Astrocyte (in vitro differentiated cells and primary cell): Measurements from ENCODE around the gene CTSL. TPM values are rescaled to one million over a fixed set of nuclear protein-coding genes. Genes with fewer than 3 reads are reported as not detected.

Source experiments
- DNase-seq: peaks from one replicate; pipeline ENCODE4 v3.0.0-alpha.2; 2010; ENCODE audit warnings: low read depth
- FAIRE-seq: peaks from 2 replicates; lab custom pipeline; 2011; peaks lifted over from hg19 to GRCh38; lab: Jason Lieb, UNC
- H2AFZ ChIP-seq: 2 replicates; pipeline ENCODE4 v1.6.0; 2012; ENCODE audit warnings: low read depth, low read length, inconsistent platforms
- H3K27ac ChIP-seq: 2 replicates; pipeline ENCODE4 v1.5.1; 2011; ENCODE audit warnings: low read depth, low read length, inconsistent platforms
- H3K27me3 ChIP-seq: 2 replicates; pipeline ENCODE4 v1.6.0; 2011; ENCODE audit warnings: low read length, inconsistent platforms; ENCODE audit not compliant: insufficient read depth
- H3K36me3 ChIP-seq: 2 replicates; pipeline ENCODE4 v1.5.1; 2011; ENCODE audit warnings: low read length, inconsistent platforms; ENCODE audit not compliant: insufficient read depth
- H3K4me1 ChIP-seq: 2 replicates; pipeline ENCODE4 v1.5.1; 2011; ENCODE audit warnings: low read length, inconsistent platforms; ENCODE audit not compliant: insufficient read depth
- H3K4me2 ChIP-seq: 2 replicates; pipeline ENCODE4 v1.6.0; 2012; ENCODE audit warnings: low read length, inconsistent platforms
- H3K4me3 ChIP-seq: 2 replicates; pipeline ENCODE4 v1.5.1; 2011; ENCODE audit warnings: low read depth, mild to moderate bottlenecking, low read length, inconsistent platforms; ENCODE audit not compliant: insufficient read depth
- H3K79me2 ChIP-seq: 2 replicates; pipeline ENCODE4 v1.6.0; 2012; ENCODE audit warnings: mild to moderate bottlenecking, low read length, inconsistent platforms; ENCODE audit not compliant: insufficient read depth
- H3K9ac ChIP-seq: 2 replicates; pipeline ENCODE4 v1.6.0; 2012; ENCODE audit warnings: mild to moderate bottlenecking, low read length, inconsistent platforms
- H3K9me3 ChIP-seq: 2 replicates; pipeline ENCODE4 v1.5.1; 2012; ENCODE audit warnings: low read depth, mild to moderate bottlenecking, low read length, inconsistent platforms; ENCODE audit not compliant: insufficient read depth
- H4K20me1 ChIP-seq: 2 replicates; pipeline ENCODE4 v1.6.0; 2012; ENCODE audit warnings: low read length, inconsistent platforms; ENCODE audit not compliant: insufficient read depth
- H3K27ac Mint-ChIP-seq: one replicate; pipeline ENCODE4 v1.8.0; 2021; ENCODE audit warnings: mild to moderate bottlenecking, mixed read lengths; ENCODE audit not compliant: unreplicated experiment
- H3K27me3 Mint-ChIP-seq: one replicate; pipeline ENCODE4 v1.8.0; 2021; ENCODE audit warnings: low read depth, mixed read lengths; ENCODE audit not compliant: unreplicated experiment
- H3K36me3 Mint-ChIP-seq: one replicate; pipeline ENCODE4 v1.8.0; 2021; ENCODE audit warnings: low read depth, mixed read lengths; ENCODE audit not compliant: unreplicated experiment
- H3K4me1 Mint-ChIP-seq: one replicate; pipeline ENCODE4 v1.8.0; 2021; ENCODE audit warnings: low read depth, mixed read lengths; ENCODE audit not compliant: unreplicated experiment
- H3K4me3 Mint-ChIP-seq: one replicate; pipeline ENCODE4 v1.8.0; 2021; ENCODE audit warnings: mild to moderate bottlenecking, moderate library complexity, mixed read lengths; ENCODE audit not compliant: unreplicated experiment
- H3K9me3 Mint-ChIP-seq: one replicate; pipeline ENCODE4 v1.8.0; 2021; ENCODE audit warnings: mild to moderate bottlenecking, mixed read lengths; ENCODE audit not compliant: unreplicated experiment
- EZH2 ChIP-seq: IDR thresholded peaks from 2 replicates; pipeline ENCODE4 v1.6.1; 2012; ENCODE audit warnings: mild to moderate bottlenecking, low read length, inconsistent platforms; ENCODE audit not compliant: insufficient read depth
- total RNA-seq: library from RNA; stranded (reverse); gene quantifications from 2 replicates; pipeline ENCODE4 v1.2.1, GENCODE V29; 2021
- TF ChIP-seq, protein P1 (sequence below): IDR thresholded peaks from 2 replicates; pipeline ENCODE4 v1.5.1; 2011; ENCODE audit warnings: low read depth, mild to moderate bottlenecking, inconsistent platforms, low read length, moderate library complexity; ENCODE audit not compliant: insufficient read depth

CTSL gene
- total RNA-seq, 1 donor from 2014 or later, result 94.9 TPM

DNA sequence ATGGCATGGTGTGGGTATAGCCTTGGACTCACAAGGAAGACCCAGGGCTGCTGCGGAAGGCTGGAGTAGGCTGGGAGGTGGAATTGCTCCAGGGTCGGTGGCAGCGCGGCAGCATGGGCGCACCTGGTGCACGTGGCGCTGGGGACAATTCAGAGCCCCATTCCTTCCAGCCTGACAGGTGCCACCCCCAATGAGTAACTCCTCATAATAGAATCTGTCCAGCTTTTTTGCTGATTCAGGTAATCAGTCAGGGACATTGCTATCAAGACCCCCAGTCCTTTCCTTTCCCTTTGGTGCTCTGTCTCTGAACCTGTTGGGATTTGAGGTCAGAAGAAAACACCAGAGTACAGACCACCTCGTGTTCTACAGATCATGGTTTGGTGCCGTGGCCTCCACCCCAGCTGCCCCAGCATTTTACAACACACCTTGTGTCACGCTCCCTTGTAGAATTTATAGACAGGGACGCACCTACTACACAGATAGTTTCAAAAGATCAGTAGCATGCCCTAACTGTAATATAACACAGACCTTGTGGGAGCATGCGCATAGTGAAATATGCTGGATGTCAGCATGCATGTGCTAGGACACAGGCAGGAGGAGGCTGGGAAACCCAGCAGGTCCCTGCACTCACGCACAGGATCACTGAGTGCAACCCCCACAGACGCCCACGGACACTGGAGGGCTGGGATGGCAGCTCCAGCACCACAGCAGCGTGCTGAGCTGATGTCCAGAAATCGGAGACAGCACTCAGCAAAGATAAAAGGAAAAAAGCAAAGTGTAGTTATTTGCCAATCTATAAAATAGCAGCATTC, 47.9 kb upstream of the CTSL start:
- H3K79me2 ChIP-seq, result no peaks in the 10 kb centered on the region
- no peaks in the 10 kb centered on the region for H3K9me3 ChIP-seq
- peaks cover 13% of the 10 kb centered on the region for H3K36me3 Mint-ChIP-seq
- no peak overlapping the region for H3K9ac ChIP-seq
- H3K4me3 Mint-ChIP-seq, result no peak overlapping the region
- no peak overlapping the region for H3K4me2 ChIP-seq
- H3K4me1 ChIP-seq, result no peaks in the 10 kb centered on the region
- H3K4me1 Mint-ChIP-seq, result peaks cover 18% of the 10 kb centered on the region
- no peak overlapping the region for H3K4me3 ChIP-seq
- no peak overlapping the region for H3K27ac ChIP-seq
- no peaks in the 10 kb centered on the region for H3K36me3 ChIP-seq
- H3K27me3 Mint-ChIP-seq, result no peaks in the 10 kb centered on the region
- TF ChIP-seq, protein P1, sequence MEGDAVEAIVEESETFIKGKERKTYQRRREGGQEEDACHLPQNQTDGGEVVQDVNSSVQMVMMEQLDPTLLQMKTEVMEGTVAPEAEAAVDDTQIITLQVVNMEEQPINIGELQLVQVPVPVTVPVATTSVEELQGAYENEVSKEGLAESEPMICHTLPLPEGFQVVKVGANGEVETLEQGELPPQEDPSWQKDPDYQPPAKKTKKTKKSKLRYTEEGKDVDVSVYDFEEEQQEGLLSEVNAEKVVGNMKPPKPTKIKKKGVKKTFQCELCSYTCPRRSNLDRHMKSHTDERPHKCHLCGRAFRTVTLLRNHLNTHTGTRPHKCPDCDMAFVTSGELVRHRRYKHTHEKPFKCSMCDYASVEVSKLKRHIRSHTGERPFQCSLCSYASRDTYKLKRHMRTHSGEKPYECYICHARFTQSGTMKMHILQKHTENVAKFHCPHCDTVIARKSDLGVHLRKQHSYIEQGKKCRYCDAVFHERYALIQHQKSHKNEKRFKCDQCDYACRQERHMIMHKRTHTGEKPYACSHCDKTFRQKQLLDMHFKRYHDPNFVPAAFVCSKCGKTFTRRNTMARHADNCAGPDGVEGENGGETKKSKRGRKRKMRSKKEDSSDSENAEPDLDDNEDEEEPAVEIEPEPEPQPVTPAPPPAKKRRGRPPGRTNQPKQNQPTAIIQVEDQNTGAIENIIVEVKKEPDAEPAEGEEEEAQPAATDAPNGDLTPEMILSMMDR, result no peak
- no peak for TF ChIP-seq EZH2
- FAIRE-seq, result no peak
- H3K9me3 Mint-ChIP-seq, result no peaks in the 10 kb centered on the region
- H3K27ac Mint-ChIP-seq, result no peak overlapping the region
- H3K27me3 ChIP-seq, result no peaks in the 10 kb centered on the region
- no peak for DNase-seq
- H4K20me1 ChIP-seq, result no peaks in the 10 kb centered on the region
- no peak overlapping the region for H2AFZ ChIP-seq

DNA sequence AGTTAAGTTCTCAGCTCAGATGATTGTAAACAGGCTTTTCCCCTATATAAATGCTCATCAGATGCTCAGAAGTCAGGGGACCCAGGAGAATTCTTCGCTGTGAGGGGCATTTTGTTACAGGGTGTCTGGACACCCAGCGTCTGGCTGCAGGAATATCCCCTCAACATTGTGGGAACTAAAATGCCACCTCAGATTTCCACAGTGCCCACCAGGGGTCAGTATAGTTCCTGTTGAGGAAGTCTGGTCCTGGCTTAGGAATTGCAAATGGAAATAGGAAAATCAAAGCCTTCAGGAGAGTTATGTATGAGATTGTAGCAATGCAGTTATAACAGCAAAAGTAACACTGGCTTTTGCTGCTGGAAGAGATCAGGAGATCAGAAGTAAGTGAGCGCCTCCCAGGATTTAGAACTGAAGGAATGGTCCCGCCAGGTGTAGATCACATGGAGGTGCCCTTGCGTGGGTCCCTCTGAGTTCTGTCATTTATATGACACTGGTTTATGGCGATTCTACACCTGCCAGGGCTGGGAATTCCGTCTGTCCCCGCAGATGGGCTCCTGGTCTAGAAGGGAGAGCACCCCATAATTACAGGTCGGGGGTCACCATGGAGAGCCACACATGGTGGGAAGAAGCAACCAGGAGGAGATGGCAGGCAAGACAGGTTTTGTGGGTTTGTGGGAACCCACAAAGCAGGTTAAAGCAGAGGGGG, 47.1 kb upstream of the CTSL start:
- no peaks in the 10 kb centered on the region for H3K27me3 ChIP-seq
- H3K4me2 ChIP-seq, result no peak overlapping the region
- H3K4me3 ChIP-seq, result no peak overlapping the region
- FAIRE-seq, result peak; percentile 80
- no peaks in the 10 kb centered on the region for H3K79me2 ChIP-seq
- no peak overlapping the region for H2AFZ ChIP-seq
- no peak overlapping the region for H3K9ac ChIP-seq
- Mint-ChIP-seq H3K36me3 (peaks cover 9% of the 10 kb centered on the region), H3K9me3 (peaks cover 1% of the 10 kb centered on the region), H3K4me3 (no peak overlapping the region), H3K27ac (no peak overlapping the region), H3K27me3 (no peaks in the 10 kb centered on the region), H3K4me1 (peaks cover 18% of the 10 kb centered on the region)
- no peak overlapping the region for H3K27ac ChIP-seq
- H3K4me1 ChIP-seq, result no peaks in the 10 kb centered on the region
- H3K9me3 ChIP-seq, result no peaks in the 10 kb centered on the region
- H3K36me3 ChIP-seq, result no peaks in the 10 kb centered on the region
- H4K20me1 ChIP-seq, result no peaks in the 10 kb centered on the region
- peak; percentile 42 for DNase-seq
- TF ChIP-seq, protein P1, result peak; percentile 85
- no peak for TF ChIP-seq EZH2
